Loucy (cell line): ENCODE data around the gene STPG1.

ENCODE experiments used
- H2AFZ ChIP-seq: fragments of 200-600 bp; sonication (generic); 2 replicates; pipeline ENCODE4 v1.6.0; 2016; ENCODE audit warnings: antibody characterized with exemption, mild to moderate bottlenecking, low read length, moderate library complexity
- H3F3A ChIP-seq: fragments of 200-600 bp; 2 replicates; pipeline ENCODE4 v1.6.0; 2016; ENCODE audit warnings: antibody characterized with exemption, low read depth, mild to moderate bottlenecking
- H3K27me3 ChIP-seq: fragments of 200-600 bp; sonication (generic); 2 replicates; pipeline ENCODE4 v1.6.1; 2014; ENCODE audit warnings: low read length, mild to moderate bottlenecking; ENCODE audit not compliant: insufficient read depth, poor library complexity, severe bottlenecking
- H3K36me3 ChIP-seq: fragments of 200-600 bp; sonication (generic); 2 replicates; pipeline ENCODE4 v1.6.1; 2016; ENCODE audit warnings: low read length; ENCODE audit not compliant: insufficient read depth
- H3K4me1 ChIP-seq: fragments of 200-600 bp; sonication (generic); 2 replicates; pipeline ENCODE4 v1.5.1; 2014; ENCODE audit warnings: low read length, mild to moderate bottlenecking; ENCODE audit not compliant: insufficient read depth, poor library complexity, severe bottlenecking
- H3K4me2 ChIP-seq: fragments of 200-600 bp; sonication (generic); 2 replicates; pipeline ENCODE4 v1.6.0; 2014; ENCODE audit warnings: antibody characterized with exemption, low read length, low read depth, mild to moderate bottlenecking; ENCODE audit not compliant: poor library complexity, severe bottlenecking
- H3K4me3 ChIP-seq: fragments of 200-600 bp; sonication (generic); 2 replicates; pipeline ENCODE4 v1.5.1; 2014; ENCODE audit warnings: low read length, mild to moderate bottlenecking, mixed read lengths; ENCODE audit not compliant: poor library complexity, severe bottlenecking
- H3K79me2 ChIP-seq: fragments of 200-600 bp; sonication (generic); 2 replicates; pipeline ENCODE4 v1.6.1; 2014; ENCODE audit warnings: low read length; ENCODE audit not compliant: insufficient read depth
- H3K9ac ChIP-seq: fragments of 200-600 bp; sonication (generic); 2 replicates; pipeline ENCODE4 v1.6.0; 2014; ENCODE audit warnings: mild to moderate bottlenecking, low read depth, low read length, moderate library complexity; ENCODE audit not compliant: poor library complexity, severe bottlenecking
- H3K9me2 ChIP-seq: fragments of 200-600 bp; sonication (generic); replicated peaks from 2 replicates; pipeline ENCODE4 v1.6.1; 2016; ENCODE audit warnings: low read depth, low read length, mixed read lengths
- H3K9me3 ChIP-seq: fragments of 200-600 bp; sonication (generic); 2 replicates; pipeline ENCODE4 v1.6.1; 2014; ENCODE audit warnings: mild to moderate bottlenecking, antibody characterized with exemption, low read length, low read depth; ENCODE audit not compliant: insufficient read depth
- H4K20me1 ChIP-seq: fragments of 200-600 bp; sonication (generic); 2 replicates; pipeline ENCODE4 v1.6.0; 2014; ENCODE audit warnings: antibody characterized with exemption, low read length, mild to moderate bottlenecking; ENCODE audit not compliant: insufficient read depth, poor library complexity, severe bottlenecking
- EZH2phosphoT487 ChIP-seq: fragments of 200-600 bp; IDR thresholded peaks from 2 replicates; pipeline ENCODE4 v1.6.1; 2018; ENCODE audit warnings: antibody characterized with exemption, mild to moderate bottlenecking, moderate library complexity, borderline replicate concordance
- TF ChIP-seq, protein P1 (sequence below): fragments of 200-600 bp; sonication (generic); conservative IDR thresholded peaks from 2 replicates; pipeline ENCODE4 v1.5.1; 2014; ENCODE audit warnings: mild to moderate bottlenecking, antibody characterized with exemption, low read length

The STPG1 gene

GRCh38 chr1:24427545-24427862 lies 13.9 kb upstream of the STPG1 start:
- no peaks in the 10 kb centered on the region; the same call in 1 of the 2 replicates for H3K36me3 ChIP-seq
- no peaks in the 10 kb centered on the region for H3K79me2 ChIP-seq
- H4K20me1 ChIP-seq = no peaks in the 10 kb centered on the region
- no peak overlapping the region for H3K9ac ChIP-seq
- no peak overlapping the region for H3K4me3 ChIP-seq
- H3K27me3 ChIP-seq = no peaks in the 10 kb centered on the region
- H3K9me3 ChIP-seq = no peaks in the 10 kb centered on the region
- H3F3A ChIP-seq = no peaks in the 10 kb centered on the region
- no peak overlapping the region for H3K4me2 ChIP-seq
- no peaks in the 10 kb centered on the region for H3K4me1 ChIP-seq
- no peak overlapping the region for H2AFZ ChIP-seq
- TF ChIP-seq, protein P1, sequence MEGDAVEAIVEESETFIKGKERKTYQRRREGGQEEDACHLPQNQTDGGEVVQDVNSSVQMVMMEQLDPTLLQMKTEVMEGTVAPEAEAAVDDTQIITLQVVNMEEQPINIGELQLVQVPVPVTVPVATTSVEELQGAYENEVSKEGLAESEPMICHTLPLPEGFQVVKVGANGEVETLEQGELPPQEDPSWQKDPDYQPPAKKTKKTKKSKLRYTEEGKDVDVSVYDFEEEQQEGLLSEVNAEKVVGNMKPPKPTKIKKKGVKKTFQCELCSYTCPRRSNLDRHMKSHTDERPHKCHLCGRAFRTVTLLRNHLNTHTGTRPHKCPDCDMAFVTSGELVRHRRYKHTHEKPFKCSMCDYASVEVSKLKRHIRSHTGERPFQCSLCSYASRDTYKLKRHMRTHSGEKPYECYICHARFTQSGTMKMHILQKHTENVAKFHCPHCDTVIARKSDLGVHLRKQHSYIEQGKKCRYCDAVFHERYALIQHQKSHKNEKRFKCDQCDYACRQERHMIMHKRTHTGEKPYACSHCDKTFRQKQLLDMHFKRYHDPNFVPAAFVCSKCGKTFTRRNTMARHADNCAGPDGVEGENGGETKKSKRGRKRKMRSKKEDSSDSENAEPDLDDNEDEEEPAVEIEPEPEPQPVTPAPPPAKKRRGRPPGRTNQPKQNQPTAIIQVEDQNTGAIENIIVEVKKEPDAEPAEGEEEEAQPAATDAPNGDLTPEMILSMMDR = no peak
- no peak for TF ChIP-seq EZH2phosphoT487
- no peaks in the 10 kb centered on the region for H3K9me2 ChIP-seq

GRCh38 chr1:24426744-24427544 lies 13.4 kb upstream of the STPG1 start:
- Histone ChIP-seq H2AFZ (no peak overlapping the region), H3K9me2 (no peaks in the 10 kb centered on the region), H3K4me2 (no peak overlapping the region), H3F3A (no peaks in the 10 kb centered on the region), H3K9me3 (no peaks in the 10 kb centered on the region), H3K9ac (no peak overlapping the region), H3K27me3 (no peaks in the 10 kb centered on the region), H3K4me1 (no peaks in the 10 kb centered on the region), H3K79me2 (no peaks in the 10 kb centered on the region), H3K4me3 (no peak overlapping the region), H3K36me3 (no peaks in the 10 kb centered on the region; the same call in 1 of the 2 replicates), H4K20me1 (no peaks in the 10 kb centered on the region)
- no peak for TF ChIP-seq EZH2phosphoT487
- TF ChIP-seq, protein P1 = no peak

- Histone ChIP-seq H2AFZ (no peak overlapping the region), H3K79me2 (no peaks in the 10 kb centered on the region), H3K9me2 (no peaks in the 10 kb centered on the region), H3K9ac (no peak overlapping the region), H3K4me1 (no peaks in the 10 kb centered on the region), H3K27me3 (no peaks in the 10 kb centered on the region), H3K4me2 (no peak overlapping the region), H3F3A (no peaks in the 10 kb centered on the region), H3K36me3 (no peaks in the 10 kb centered on the region; the same call in 1 of the 2 replicates), H4K20me1 (no peaks in the 10 kb centered on the region), H3K4me3 (no peak overlapping the region), H3K9me3 (no peaks in the 10 kb centered on the region)
- no peak for TF ChIP-seq EZH2phosphoT487
- TF ChIP-seq, protein P1 = no peak
Measured at GRCh38 chr1:24425922-24426321, 12.3 kb upstream of the STPG1 start.
